ENCODE measurements around the gene ATXN7.

The ATXN7 gene

DNA sequence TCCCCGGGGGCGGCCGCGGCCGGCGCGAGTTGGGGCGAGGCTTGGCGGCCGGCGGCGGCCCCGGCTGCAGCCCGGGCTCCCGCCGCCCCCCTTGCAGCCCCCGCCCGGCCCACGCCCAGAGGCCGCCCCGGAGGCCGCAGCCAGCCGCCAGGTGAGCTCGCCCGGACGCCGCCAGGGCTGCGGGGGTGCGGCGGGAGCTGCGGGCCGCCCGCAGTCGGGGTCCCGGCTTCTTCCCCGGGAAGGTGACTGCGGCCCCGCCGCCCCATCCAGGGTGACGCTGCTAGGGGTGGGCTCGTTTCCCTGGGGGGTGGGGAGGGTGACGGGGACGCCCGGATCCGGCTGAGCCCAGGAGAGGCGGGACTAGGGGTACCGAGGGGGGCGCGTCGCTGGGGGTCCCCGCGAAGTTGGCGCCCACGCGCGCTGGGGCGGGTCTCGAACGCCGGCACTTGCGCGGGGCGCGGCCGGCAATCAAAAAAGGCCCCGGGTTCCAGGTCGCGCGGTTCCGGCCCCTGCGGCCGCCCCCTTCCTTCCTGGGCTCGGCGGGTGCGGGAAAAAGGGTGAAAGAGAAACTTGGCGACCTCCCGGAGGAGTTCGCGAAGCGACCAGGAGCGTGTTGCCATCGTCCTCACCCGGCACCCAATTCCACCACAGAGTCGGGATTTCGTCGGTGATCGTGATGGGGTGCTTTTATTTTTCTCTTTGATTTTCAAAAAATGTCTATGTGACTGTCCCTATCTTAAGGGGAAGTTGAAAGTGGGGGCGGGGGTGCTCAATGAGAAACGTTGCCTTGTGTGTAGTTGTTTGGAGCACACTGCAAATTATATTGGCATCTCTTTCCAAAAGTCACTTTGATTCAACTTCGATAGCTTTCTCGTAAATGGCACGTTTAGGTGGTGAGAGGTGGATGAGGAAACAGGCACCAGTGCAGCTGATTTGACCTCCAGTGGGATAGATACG is 619 bp downstream of the ATXN7 start:
- DNase-seq: peak; percentile 54

DNA sequence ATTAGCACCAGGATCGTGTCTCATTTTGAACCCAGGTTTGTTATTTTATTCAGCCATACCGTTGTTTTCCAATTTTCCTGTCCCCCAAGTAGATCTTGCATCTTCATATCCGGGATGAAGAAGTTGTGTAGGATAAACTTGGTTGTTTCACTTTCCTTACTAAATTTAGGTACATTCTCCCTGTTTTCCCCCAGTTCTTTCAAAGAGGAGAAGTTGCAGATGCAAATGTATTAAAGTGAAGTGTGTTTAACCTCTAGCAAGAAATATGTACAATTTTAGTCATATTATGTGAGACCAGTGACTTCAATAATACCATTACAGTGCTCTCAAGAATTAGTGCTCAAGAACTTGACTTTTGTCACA is 1.3 kb downstream of the ATXN7 start:
- no peak for DNase-seq

DNA sequence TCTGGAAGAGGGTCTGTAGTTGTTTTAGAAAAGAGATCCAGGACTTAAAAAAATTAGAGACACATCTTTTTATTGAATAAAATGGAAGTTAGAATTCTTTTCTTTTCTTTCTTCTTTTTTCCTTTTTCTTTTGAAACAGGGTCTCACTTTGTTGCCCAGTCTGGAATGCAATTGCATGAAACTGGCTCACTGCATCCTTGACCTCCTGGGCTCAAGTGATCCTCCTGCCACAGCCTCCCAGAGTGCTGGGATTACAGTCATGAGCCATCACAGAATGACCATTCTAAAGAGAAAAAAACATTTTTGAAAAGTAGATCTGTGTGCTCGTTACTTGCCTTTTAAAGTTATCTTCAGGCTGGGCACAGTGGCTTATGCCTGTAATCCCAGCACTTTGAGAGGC is 3.6 kb downstream of the ATXN7 start:
- no peak for DNase-seq

GRCh38 chr3:63869940-63870614 is 6.4 kb downstream of the ATXN7 start:
- no peak for DNase-seq

DNA sequence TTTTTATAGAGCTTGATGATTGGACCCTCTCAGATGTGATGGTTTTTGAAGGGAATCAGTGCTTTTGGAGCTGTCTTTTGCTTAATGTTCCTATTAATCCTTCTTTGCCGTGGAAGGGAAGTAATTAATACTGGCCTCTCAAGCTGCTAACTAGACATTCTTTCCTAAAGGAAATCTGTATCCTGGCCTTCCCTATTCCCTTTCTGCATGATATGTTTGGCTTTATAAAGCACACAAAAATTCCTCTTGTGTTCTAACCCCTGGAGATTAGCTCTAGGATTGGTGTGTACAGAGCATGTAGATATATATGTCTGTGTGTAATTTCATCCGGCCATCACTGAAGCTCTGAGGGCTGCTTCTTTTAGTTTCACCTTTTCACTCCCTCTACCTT is 6.9 kb downstream of the ATXN7 start:
- no peak for DNase-seq

GRCh38 chr3:63872135-63872924 is 8.7 kb downstream of the ATXN7 start:
- DNase-seq: no peak

DNA sequence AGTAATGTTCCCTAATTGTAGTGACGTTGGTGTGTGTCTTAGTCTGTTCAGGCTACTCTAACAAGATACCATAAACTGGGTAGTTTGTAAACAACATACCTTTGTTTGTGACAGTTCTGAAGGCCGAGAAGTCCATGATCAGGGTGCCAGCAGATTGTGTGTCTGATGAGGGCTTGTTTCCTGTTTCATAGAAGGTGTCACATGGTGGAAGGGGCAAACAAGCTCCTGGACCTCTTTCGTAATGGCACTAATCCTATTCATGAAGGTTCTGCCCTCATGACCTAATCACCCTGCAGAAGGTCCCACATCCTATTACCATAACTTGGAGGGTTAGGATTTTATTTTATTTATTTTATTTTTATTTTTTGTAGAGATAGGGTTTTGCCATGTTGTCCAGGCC is 11.1 kb downstream of the ATXN7 start:
- DNase-seq: no peak

GRCh38 chr3:63875510-63875909 is 11.8 kb downstream of the ATXN7 start:
- no peak for DNase-seq

DNA sequence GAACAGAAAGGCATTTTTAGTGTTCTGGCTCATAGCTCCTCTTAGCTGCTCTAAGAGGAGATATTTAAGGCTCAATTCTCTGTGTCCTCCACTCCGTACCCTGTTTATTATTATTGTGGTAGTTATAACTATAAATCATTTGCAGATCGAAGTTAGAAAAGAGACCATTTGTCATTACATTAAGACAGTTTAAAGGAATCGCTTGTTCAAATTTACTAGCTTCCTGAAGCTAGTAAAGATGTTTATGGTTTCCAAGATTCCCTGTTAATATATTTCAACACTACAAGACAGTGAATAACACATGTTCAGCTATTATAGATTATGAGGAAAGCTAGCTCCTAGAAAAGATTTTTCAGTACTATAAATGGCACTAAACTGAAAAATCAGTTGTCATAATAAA is 12.6 kb downstream of the ATXN7 start:
- no peak for DNase-seq

DNA sequence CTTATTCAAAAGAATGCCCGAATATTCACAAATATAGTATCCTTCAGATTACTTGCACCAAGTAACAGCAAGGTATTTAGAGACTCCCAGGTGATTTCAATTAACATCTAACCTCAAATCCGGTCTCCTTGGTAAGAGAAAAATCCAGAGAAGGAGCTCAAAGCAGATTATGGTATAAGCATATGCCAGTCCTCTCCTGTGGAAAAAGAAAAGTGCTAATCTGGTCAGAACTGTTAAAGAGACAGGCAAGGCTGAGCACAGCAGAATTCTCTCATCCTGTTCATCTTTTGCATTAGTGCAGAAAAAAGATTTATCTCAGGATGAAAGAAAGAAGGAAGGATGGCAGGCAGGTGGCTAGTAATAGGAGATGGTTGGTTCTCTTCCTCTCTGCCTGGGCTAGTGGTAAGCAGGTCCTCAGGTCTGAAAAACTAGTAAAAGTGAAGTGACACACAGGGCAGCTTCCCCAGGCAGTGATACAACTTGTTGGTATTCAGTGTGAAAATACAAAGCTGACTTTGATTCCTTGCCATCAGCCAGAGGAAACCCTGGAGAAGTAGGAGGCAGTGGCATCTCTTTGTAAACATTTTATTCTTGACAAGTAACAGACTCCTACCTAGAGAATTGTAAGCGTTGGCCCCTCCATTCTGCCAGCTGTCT is 14.2 kb downstream of the ATXN7 start:
- no peak for DNase-seq

DNA sequence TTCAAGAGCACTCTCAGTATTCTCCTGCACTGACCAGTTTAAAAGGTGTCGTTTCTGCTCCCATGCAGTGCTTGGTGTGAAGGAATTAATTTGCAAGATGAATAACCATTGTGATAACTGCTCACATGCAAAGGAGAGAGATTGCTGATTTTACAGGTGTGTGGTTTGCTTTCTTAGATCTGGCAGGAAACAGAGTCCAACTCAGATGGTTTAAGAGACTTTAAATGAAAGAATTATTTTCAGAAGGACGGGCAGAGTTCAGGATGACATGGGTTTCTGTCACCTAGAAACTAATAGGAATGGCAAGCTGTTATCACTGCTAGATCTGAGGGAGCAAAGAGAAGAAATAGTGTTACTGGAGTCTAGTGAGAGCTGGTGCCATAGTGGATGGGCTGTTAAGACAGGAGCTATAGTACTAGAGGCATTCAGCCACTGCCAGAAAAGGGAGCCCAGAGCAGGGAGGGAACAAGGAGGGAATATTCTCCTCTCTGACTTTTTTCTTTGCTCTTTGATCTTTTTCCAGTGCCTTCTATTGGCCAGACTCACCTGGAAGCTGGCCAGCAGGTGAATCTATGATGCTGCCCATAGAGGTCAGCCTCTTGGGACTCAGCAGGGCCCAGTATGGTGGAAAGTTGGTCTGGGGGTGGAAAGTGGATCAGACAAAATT is 14.9 kb downstream of the ATXN7 start:
- no peak for DNase-seq

- DNase-seq: no peak
Observed at GRCh38 chr3:63880653-63881052, 17.0 kb downstream of the ATXN7 start.

GRCh38 chr3:63886858-63887257 is 23.2 kb downstream of the ATXN7 start:
- DNase-seq: no peak

DNA sequence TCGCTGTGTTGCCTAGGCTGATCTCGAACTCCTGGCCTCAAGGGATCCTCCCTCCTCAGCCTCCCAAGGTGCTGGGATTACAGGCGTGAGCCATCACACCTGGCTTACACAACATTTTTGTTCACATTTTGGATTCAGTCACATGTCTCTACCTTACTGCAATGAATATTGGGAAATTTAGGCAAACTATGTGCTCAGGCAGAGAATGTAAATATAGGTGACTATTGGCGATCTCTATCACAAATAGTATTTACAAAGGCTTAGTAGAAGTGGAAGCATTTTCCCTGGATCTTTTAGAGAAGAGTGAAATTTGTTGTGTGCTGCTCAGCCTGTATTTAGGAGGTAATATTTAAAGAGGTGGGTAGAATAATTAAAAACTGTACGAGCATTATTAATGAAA is 27.9 kb downstream of the ATXN7 start:
- DNase-seq: no peak

GRCh38 chr3:63892773-63893352 is 29.2 kb downstream of the ATXN7 start:
- no peak for DNase-seq

DNA sequence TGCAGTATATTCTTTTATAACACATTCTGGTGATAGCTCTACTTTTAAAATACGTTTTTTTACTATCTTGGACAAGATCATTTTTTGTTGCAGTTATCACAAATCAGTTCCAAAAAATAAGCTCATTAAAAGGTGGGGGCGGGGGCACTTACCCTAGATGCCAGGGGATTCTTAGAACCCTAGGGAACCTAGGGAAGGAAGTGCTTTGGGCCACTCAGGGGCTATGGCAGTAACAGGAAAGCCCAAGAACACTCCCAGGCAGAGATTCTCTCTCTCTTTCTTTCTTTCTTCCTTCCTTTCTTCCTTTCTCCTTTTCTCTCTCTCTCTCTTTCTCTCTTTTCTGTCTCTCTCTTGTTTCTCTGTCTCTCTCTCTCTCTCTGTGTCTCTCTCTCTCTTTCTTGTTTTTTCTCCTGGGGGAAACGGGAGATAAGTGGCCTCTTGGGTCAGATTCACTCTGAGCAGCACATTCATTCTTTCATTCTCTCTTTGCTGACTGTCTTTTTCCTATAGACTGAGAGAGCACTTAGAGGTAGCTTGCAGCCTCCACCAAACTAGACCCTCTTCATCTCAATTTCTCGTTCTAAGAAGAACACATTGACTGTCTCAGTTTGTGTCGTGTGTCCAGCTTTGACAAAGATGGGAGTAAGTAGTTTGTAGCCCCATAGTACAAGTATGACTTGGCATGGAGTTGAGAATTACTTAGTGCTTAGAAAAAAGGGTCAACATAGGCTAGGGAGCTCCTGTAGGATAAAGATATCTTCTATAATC is 31.9 kb downstream of the ATXN7 start:
- no peak for DNase-seq

GRCh38 chr3:63896332-63897030 is 32.8 kb downstream of the ATXN7 start:
- no peak for DNase-seq

DNA sequence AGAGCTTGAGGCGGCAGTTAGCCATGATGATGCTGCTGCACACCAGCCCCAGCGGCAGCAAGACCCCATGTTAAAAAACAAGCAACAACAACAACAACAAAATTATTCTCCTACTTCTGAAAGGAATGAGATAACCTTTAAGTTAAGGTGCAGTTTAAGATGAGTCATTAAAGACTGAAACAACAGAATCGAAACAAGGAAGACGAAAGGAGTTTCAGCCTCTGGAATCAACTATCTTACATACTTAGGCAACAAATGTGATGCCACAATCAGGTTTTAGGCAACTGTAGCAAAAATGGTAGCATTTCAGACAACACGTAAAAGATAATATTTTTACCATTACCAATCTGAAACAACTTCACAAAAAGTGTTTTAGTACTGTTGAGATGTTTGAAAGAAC is 36.3 kb downstream of the ATXN7 start:
- no peak for DNase-seq

GRCh38 chr3:63900459-63900858 is 36.8 kb downstream of the ATXN7 start:
- no peak for DNase-seq

All from CD4-positive, alpha-beta T cell treated with Interleukin-10 for 1 hour (primary cell).